Breast epithelium (tissue), 3 donors: ENCODE data around the gene FER.

Experiments used
- POLR2A ChIP-seq: fragments of 450-650 bp; IDR thresholded peaks from one replicate; pipeline ENCODE4 v1.6.1; 2016; ENCODE audit warnings: antibody characterized with exemption, mild to moderate bottlenecking, moderate library complexity
- TF ChIP-seq, protein P1 (sequence below), 3 donors: fragments of 450-650 bp; IDR thresholded peaks; one replicate each; pipeline ENCODE4 v1.5.1; 2016 to 2017; ENCODE audit warnings: antibody characterized with exemption in 3 of 3, mild to moderate bottlenecking in 3 of 3, moderate library complexity in 3 of 3

- TF ChIP-seq, protein P1, sequence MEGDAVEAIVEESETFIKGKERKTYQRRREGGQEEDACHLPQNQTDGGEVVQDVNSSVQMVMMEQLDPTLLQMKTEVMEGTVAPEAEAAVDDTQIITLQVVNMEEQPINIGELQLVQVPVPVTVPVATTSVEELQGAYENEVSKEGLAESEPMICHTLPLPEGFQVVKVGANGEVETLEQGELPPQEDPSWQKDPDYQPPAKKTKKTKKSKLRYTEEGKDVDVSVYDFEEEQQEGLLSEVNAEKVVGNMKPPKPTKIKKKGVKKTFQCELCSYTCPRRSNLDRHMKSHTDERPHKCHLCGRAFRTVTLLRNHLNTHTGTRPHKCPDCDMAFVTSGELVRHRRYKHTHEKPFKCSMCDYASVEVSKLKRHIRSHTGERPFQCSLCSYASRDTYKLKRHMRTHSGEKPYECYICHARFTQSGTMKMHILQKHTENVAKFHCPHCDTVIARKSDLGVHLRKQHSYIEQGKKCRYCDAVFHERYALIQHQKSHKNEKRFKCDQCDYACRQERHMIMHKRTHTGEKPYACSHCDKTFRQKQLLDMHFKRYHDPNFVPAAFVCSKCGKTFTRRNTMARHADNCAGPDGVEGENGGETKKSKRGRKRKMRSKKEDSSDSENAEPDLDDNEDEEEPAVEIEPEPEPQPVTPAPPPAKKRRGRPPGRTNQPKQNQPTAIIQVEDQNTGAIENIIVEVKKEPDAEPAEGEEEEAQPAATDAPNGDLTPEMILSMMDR (IDR thresholded peaks at IDR 0.05) = no peak
- TF ChIP-seq POLR2A = peak; percentile 82
Measured at GRCh38 chr5:108727651-108728565, 19.8 kb upstream of the FER start.
